HepG2 (cell line): ENCODE results near the gene SOX13. TPM values are rescaled to one million over a fixed set of nuclear protein-coding genes. Genes with fewer than 3 reads are reported as not detected.

Source experiments
- FOXK1 ChIP-seq: sonication (generic); formaldehyde crosslinking; IDR thresholded peaks from 2 replicates; pipeline ENCODE4 v1.4.0; 2020; ENCODE audit warnings: low read depth, missing genetic modification reagents, borderline replicate concordance
- HHEX ChIP-seq: IDR thresholded peaks from 2 replicates; pipeline ENCODE4 v1.6.1; 2016; ENCODE audit warnings: control low read depth
- MAFK ChIP-seq, 2 experiments: IDR thresholded peaks in 1 of 2; conservative IDR thresholded peaks in 1 of 2; 2 replicates each; pipeline ENCODE4 v1.6.1; 2011; ENCODE audit warnings: improper control_type of control experiment in 2 of 2, low read length in 2 of 2
- MAX ChIP-seq: IDR thresholded peaks from 2 replicates; pipeline ENCODE4 v1.6.1; 2012; ENCODE audit warnings: inconsistent platforms
- MIER3 ChIP-seq: IDR thresholded peaks from 2 replicates; pipeline ENCODE4 v1.6.1; 2016; ENCODE audit warnings: missing compliant biosample characterization, borderline replicate concordance
- MTF1 ChIP-seq: sonication (generic); formaldehyde crosslinking; IDR thresholded peaks from 2 replicates; pipeline ENCODE4 v1.5.0; 2020; ENCODE audit warnings: missing genetic modification reagents
- MXD1 ChIP-seq: sonication (generic); formaldehyde crosslinking; IDR thresholded peaks from 2 replicates; pipeline ENCODE4 v1.4.0; 2020; ENCODE audit warnings: mild to moderate bottlenecking, missing genetic modification reagents
- NFE2L2 ChIP-seq: fragments of 150-350 bp; IDR thresholded peaks from 2 replicates; pipeline ENCODE4 v1.6.1; 2014; ENCODE audit warnings: low read length
- NFKBIZ ChIP-seq: IDR thresholded peaks from 2 replicates; pipeline ENCODE4 v1.6.1; 2018; ENCODE audit warnings: missing genetic modification reagents, missing compliant biosample characterization
- PAWR ChIP-seq: sonication (generic); formaldehyde crosslinking; IDR thresholded peaks from 2 replicates; pipeline ENCODE4 v1.4.0; 2020; ENCODE audit warnings: missing genetic modification reagents, mild to moderate bottlenecking, borderline replicate concordance
- RARG ChIP-seq: sonication (generic); formaldehyde crosslinking; IDR thresholded peaks from 2 replicates; pipeline ENCODE4 v1.4.0; 2020; ENCODE audit warnings: low read depth, mild to moderate bottlenecking, missing genetic modification reagents
- REST ChIP-seq, 2 experiments: IDR thresholded peaks; 2 replicates each; pipeline ENCODE4 v1.6.1; 2011 to 2012; ENCODE audit warnings: low read length in 2 of 2, borderline replicate concordance in 1 of 2, low read depth in 1 of 2, mild to moderate bottlenecking in 1 of 2, moderate library complexity in 1 of 2
- SRY ChIP-seq: sonication (generic); formaldehyde crosslinking; IDR thresholded peaks from 2 replicates; pipeline ENCODE4 v1.8.0; 2022; ENCODE audit warnings: mild to moderate bottlenecking, missing genetic modification reagents
- ZNF337 ChIP-seq: sonication (generic); formaldehyde crosslinking; IDR thresholded peaks from 2 replicates; pipeline ENCODE4 v1.5.1; 2020; ENCODE audit warnings: missing genetic modification reagents, low read depth, mild to moderate bottlenecking, borderline replicate concordance
- ZNF598 ChIP-seq: sonication (generic); formaldehyde crosslinking; IDR thresholded peaks from 2 replicates; pipeline ENCODE4 v1.5.1; 2020; ENCODE audit warnings: mild to moderate bottlenecking, missing genetic modification reagents, borderline replicate concordance
- ZNF7 ChIP-seq: IDR thresholded peaks from 2 replicates; pipeline ENCODE4 v1.6.1; 2016; ENCODE audit warnings: missing biosample characterization, missing genetic modification reagents
- ZNF746 ChIP-seq: sonication (generic); formaldehyde crosslinking; IDR thresholded peaks from 2 replicates; pipeline ENCODE4 v1.8.0; 2022; ENCODE audit warnings: mild to moderate bottlenecking, missing genetic modification reagents
- polyA plus RNA-seq, 8 experiments: library from polyadenylated mRNA; depleted of rRNA in 3 of 8; stranded (reverse) in 7 of 8; unstranded in 1 of 8; fragments of >200 nt; fragmentation: Illumina TruSeq in 4 of 8; extraction: Trizol in 4 of 8; gene quantifications; 2 replicates each; pipeline versions ENCODE4 v1.2.1 to v1.2.3, GENCODE V29; 2011 to 2016; ENCODE audit warnings: low read depth in 4 of 8, missing spikeins in 1 of 8, mixed read lengths in 1 of 8; ENCODE audit not compliant: insufficient read depth in 1 of 8
- total RNA-seq, 5 experiments: library from RNA; depleted of rRNA; stranded (reverse); fragments of >200 nt; fragmentation: Illumina TruSeq; extraction: Trizol; gene quantifications; 2 replicates each; pipeline ENCODE4 v1.2.3, GENCODE V29; 2016; ENCODE audit warnings: low read depth in 1 of 5
- TF ChIP-seq, protein P1 (sequence below): sonication (generic); formaldehyde crosslinking; conservative IDR thresholded peaks from 2 replicates; pipeline ENCODE4 v1.5.0; 2020; ENCODE audit warnings: missing genetic modification reagents
- TF ChIP-seq, protein P2 (sequence below): IDR thresholded peaks from 2 replicates; pipeline ENCODE4 v1.4.0; 2020; ENCODE audit warnings: mild to moderate bottlenecking, missing genetic modification reagents

SOX13 gene
- total and polyA plus RNA-seq, 2 of the 13 experiments (the other 11 are each of a cell fraction or from before 2014, with no cell fraction given) = 13.3 to 15.8 TPM

GRCh38 chr1:204072931-204073836 is at the start of gene SOX13 (continued):
- TF ChIP-seq MXD1 (CRISPR knock-in tag) (0 out of 2 replicates have a peak, but pooled peaks have one; percentile 68), RARG (CRISPR knock-in tag) (no peak), MTF1 (CRISPR knock-in tag) (no peak), REST (IDR thresholded peaks at IDR 0.05; ENCODE audit: borderline replicate concordance in 1 of 2, low read depth in 1 of 2, low read length in 2 of 2) (peak in 1 of 2 experiments; percentile 14; a peak in 1 of 4 replicates), MIER3 (CRISPR knock-in tag) (no peak), ZNF598 (CRISPR knock-in tag) (peak; percentile 63; the same call in 1 of the 2 replicates), SRY (CRISPR knock-in tag) (peak; percentile 90), ZNF337 (CRISPR knock-in tag) (no peak), ZNF7 (CRISPR knock-in tag) (no peak), NFKBIZ (CRISPR knock-in tag) (no peak), ZNF746 (CRISPR knock-in tag) (peak; percentile 97), NFE2L2 (no peak), PAWR (CRISPR knock-in tag) (no peak), MAFK (conservative IDR thresholded peaks at IDR 0.05 in 1 of 2, IDR thresholded peaks at IDR 0.05 in 1 of 2; ENCODE audit: low read length in 2 of 2) (no peak), MAX (peak; percentile 52; the same call in 1 of the 2 replicates), FOXK1 (no peak), HHEX (CRISPR knock-in tag) (no peak)
- TF ChIP-seq, protein P1, sequence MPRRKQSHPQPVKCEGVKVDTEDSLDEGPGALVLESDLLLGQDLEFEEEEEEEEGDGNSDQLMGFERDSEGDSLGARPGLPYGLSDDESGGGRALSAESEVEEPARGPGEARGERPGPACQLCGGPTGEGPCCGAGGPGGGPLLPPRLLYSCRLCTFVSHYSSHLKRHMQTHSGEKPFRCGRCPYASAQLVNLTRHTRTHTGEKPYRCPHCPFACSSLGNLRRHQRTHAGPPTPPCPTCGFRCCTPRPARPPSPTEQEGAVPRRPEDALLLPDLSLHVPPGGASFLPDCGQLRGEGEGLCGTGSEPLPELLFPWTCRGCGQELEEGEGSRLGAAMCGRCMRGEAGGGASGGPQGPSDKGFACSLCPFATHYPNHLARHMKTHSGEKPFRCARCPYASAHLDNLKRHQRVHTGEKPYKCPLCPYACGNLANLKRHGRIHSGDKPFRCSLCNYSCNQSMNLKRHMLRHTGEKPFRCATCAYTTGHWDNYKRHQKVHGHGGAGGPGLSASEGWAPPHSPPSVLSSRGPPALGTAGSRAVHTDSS (CRISPR knock-in tag) = no peak
- TF ChIP-seq, protein P2, sequence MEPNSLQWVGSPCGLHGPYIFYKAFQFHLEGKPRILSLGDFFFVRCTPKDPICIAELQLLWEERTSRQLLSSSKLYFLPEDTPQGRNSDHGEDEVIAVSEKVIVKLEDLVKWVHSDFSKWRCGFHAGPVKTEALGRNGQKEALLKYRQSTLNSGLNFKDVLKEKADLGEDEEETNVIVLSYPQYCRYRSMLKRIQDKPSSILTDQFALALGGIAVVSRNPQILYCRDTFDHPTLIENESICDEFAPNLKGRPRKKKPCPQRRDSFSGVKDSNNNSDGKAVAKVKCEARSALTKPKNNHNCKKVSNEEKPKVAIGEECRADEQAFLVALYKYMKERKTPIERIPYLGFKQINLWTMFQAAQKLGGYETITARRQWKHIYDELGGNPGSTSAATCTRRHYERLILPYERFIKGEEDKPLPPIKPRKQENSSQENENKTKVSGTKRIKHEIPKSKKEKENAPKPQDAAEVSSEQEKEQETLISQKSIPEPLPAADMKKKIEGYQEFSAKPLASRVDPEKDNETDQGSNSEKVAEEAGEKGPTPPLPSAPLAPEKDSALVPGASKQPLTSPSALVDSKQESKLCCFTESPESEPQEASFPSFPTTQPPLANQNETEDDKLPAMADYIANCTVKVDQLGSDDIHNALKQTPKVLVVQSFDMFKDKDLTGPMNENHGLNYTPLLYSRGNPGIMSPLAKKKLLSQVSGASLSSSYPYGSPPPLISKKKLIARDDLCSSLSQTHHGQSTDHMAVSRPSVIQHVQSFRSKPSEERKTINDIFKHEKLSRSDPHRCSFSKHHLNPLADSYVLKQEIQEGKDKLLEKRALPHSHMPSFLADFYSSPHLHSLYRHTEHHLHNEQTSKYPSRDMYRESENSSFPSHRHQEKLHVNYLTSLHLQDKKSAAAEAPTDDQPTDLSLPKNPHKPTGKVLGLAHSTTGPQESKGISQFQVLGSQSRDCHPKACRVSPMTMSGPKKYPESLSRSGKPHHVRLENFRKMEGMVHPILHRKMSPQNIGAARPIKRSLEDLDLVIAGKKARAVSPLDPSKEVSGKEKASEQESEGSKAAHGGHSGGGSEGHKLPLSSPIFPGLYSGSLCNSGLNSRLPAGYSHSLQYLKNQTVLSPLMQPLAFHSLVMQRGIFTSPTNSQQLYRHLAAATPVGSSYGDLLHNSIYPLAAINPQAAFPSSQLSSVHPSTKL (CRISPR knock-in tag) = peak; percentile 57
